GM12875 (cell line): ENCODE measurements around the gene JAG1.
A peak's percentile ranks its signal among the peaks of the same experiment; 100 is the strongest.

Source experiments
- H3K4me3 ChIP-seq: one replicate; pipeline ENCODE4 v1.5.1; 2011; ENCODE audit warnings: low read depth, low read length, control low read depth
- TF ChIP-seq, protein P1 (sequence below): IDR thresholded peaks from 2 replicates; pipeline ENCODE4 v1.5.1; 2011; ENCODE audit warnings: low read depth, mild to moderate bottlenecking, control low read depth, inconsistent platforms, low read length, moderate library complexity, borderline replicate concordance; ENCODE audit not compliant: insufficient read depth

JAG1 gene

DNA sequence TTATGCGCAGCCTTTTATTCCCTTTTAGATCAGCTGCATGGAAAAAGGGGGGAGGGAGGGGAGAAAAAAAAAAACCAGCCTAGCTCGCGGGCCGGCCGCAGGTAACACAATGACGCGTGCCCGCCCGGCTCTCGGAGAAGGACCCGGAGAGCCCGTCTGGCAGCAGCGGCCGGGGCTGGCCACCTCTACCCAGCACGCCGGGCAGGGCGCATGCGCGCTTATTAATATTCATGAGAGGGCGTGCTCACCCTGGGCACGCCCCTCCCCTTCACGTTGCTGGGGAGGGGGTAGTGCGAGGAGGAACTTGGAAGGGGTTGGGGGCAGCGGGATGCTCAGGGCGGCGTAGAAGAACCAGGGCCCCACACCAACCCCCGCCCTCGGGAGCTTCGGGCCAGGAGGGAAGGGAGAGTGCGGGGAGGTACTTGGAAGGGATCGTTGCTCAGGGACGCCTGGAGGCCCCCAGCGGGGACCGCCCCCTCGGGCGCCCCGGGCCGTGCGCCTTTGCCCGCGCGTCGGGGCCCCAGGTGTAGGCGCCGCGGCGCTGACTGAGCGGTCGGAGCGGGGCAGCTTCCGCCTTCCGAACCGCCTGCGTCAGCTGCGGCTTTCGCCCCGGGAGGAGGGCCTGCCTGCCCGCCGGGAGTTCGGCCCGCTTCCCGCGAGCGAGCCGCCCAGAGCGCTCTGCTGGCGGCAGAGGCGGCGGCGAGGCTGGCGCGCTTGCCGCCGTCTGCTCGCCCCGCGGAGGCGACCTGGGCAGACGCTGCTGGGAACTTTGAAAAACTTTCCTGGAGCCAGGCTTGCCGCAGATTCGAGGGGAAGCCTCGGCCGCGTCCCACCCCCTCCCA, at the start of gene JAG1:
Gene JAG1 (minus strand): TSS at position 158 of the 842 bp plus-strand sequence. CDS start 469 bp downstream, outside the sequence.
- TF ChIP-seq, protein P1, sequence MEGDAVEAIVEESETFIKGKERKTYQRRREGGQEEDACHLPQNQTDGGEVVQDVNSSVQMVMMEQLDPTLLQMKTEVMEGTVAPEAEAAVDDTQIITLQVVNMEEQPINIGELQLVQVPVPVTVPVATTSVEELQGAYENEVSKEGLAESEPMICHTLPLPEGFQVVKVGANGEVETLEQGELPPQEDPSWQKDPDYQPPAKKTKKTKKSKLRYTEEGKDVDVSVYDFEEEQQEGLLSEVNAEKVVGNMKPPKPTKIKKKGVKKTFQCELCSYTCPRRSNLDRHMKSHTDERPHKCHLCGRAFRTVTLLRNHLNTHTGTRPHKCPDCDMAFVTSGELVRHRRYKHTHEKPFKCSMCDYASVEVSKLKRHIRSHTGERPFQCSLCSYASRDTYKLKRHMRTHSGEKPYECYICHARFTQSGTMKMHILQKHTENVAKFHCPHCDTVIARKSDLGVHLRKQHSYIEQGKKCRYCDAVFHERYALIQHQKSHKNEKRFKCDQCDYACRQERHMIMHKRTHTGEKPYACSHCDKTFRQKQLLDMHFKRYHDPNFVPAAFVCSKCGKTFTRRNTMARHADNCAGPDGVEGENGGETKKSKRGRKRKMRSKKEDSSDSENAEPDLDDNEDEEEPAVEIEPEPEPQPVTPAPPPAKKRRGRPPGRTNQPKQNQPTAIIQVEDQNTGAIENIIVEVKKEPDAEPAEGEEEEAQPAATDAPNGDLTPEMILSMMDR: no peak
- H3K4me3 ChIP-seq: peak within 1 kb of the TSS; percentile 47

DNA sequence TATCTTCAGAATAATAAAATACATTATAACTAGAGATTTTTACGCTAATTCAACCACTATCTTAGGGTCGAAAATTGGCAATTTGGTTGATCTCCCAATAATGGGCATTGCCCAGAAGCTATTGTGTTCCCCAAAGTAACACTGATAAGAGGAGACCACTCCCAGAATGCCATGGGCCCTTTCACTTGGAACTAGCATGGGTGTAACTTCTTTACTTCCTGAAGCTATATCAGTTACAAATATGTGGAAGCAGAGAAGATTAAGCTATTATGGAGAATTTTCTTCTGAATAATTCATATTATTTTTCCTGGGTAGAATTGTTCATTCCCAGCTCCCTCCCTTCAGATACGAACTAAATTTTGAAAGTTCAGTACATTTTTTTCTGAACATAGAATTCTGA, 48.2 kb upstream of the JAG1 start:
- no peak overlapping the region for H3K4me3 ChIP-seq
- TF ChIP-seq, protein P1: no peak

DNA sequence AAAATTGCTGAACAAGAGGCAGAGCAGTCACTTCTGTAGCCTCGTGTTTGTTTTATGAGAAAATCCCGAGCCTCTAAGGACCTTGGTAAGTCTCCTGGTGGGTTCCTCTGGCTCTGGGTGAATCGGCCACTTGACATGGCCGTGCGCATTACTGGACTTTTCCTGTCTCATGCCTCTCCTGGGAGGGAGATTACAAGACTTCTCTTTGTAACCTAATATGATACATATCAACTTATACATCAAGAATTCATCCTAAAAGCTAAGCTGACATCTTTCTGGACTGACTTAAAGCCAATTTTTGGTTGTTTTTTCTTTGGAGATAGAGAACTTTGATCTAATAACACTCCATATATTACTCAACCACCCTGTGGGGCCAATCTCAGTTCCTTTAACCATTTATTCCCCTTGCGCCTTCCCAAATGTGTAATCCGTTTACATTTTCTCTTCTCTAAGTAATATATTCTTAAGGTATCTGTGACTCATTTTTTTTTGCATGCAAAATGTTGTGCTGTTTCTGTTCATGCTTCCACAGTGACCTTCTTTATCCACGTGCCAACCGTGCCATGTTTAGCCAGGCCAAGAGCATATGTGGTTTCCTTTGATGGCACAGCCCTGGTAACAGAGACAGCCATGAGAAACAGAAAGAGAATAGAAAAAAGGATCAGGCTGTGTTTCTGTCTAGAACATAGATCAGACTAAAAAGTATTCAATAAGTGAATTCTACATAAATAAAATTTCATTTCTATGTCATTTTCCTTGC, 47.5 kb upstream of the JAG1 start:
- no peak overlapping the region for H3K4me3 ChIP-seq

DNA sequence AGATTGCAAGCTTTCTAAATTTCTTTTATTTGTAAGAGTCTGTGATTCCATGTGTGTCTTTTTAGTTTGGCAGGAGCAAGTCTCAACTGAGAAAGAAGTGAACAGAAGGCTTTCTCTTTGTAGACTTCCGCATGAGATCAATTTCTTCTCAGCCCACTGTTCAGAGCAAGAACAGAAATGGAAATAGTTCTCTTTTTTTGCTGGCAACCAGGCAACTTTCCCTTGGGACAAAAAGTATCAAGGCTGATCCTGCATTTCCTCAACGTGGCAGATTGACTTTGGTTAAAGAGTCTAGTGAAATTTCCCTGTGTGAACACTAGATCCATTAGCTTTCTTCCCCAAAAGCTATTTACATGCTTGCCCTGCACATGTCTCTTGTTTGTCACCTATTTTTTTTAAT, 46.8 kb upstream of the JAG1 start:
- TF ChIP-seq, protein P1: no peak
- H3K4me3 ChIP-seq: no peak overlapping the region

More for the DNA sequence above, 47.5 kb upstream of the JAG1 start:
- TF ChIP-seq, protein P1: no peak

DNA sequence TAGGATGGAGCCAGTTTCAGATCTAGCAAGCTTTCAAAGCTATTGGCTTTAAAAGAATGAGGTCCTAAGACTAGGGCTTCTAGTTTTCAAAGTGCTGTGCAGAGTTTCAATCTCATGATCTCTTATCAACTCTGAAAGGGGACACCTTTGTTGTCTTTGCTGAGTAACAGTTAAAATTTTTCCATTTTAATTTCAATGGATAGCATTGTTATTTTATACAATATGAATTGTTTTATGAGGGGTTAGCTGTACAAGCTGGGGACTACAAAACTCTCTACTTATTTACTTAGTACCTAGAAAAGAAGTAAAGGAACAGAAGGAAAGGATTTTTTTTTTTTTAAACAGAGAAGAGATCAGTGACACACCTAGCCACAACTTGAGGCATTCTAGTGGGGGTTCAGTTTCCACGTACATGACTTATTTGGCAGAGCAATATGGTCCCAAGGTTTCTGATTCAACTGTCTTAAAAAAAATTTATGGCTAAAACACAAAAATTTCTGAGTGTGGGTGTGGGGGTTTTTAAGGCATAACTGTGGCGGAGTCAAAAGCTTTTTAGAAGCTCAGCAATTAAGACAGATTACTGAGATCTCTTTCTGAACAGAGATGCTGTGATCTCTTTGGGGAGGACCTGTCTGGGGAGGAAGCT, 46.1 kb upstream of the JAG1 start:
- TF ChIP-seq, protein P1: no peak
- H3K4me3 ChIP-seq: no peak overlapping the region

DNA sequence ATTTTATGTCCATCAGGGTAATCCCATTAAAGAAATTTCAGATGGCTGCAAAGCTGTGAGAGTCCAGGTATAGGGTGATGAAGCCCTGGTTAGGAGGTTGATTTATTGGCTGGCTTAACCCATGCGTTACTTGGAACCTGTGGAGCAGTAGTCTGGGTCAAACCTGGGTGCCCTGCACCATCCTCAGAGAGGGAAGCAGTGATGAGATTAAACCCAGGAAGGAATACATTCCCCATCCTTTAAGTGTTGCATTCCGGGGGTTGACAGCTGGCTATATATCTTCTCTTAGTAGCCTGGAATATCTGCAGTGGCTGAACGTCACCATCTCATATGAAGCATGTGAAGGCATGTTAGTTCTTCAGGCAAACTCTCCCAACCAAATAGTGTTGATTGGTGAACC, 44.9 kb upstream of the JAG1 start:
- TF ChIP-seq, protein P1: no peak
- no peak overlapping the region for H3K4me3 ChIP-seq

DNA sequence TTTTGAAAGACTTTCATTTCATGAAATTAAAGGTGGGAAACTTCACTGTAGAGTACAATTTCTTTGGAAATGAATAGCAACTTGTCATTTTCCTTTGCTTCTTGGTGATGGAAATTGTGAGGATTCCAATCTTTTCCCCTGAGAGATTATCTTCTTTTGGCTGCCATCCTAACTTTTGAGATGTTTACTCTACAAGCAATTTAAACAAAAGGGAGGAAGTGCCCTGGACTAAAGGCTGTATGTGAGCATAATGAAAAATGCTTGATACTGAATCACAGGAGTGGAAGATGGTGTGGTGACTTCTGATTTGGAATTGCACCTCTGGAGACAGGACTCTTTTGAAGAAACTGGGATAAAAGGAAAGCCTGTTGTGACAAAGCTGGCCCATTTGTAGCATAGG, 43.1 kb upstream of the JAG1 start:
- H3K4me3 ChIP-seq: no peak overlapping the region
- TF ChIP-seq, protein P1: no peak
